Neural crest cell (in vitro differentiated cells): ENCODE data around the gene CNOT10. TPM values are rescaled to one million over a fixed set of nuclear protein-coding genes. Genes with fewer than 3 reads are reported as not detected.

Experiments
- DNase-seq: peaks from one replicate; pipeline ENCODE4 v3.0.0; 2021; ENCODE audit warnings: low read depth, mixed read lengths, low spot score
- H3K27ac Mint-ChIP-seq: one replicate; pipeline ENCODE4 v1.8.0; 2021; ENCODE audit warnings: mild to moderate bottlenecking, mixed read lengths; ENCODE audit not compliant: unreplicated experiment
- H3K27me3 Mint-ChIP-seq: 2 replicates; pipeline ENCODE4 v1.8.0; 2021; ENCODE audit warnings: low read depth, mild to moderate bottlenecking, mixed read lengths
- H3K36me3 Mint-ChIP-seq: 2 replicates; pipeline ENCODE4 v1.8.0; 2021; ENCODE audit warnings: low read depth, mild to moderate bottlenecking, mixed read lengths
- H3K4me1 Mint-ChIP-seq: 2 replicates; pipeline ENCODE4 v1.8.0; 2021; ENCODE audit warnings: mixed read lengths
- H3K4me3 Mint-ChIP-seq: one replicate; pipeline ENCODE4 v1.8.0; 2021; ENCODE audit warnings: mild to moderate bottlenecking, mixed read lengths
- H3K9me3 Mint-ChIP-seq: 2 replicates; pipeline ENCODE4 v1.8.0; 2021; ENCODE audit warnings: mixed read lengths
- total RNA-seq: library from RNA; stranded (reverse); gene quantifications from 2 replicates; pipeline ENCODE4 v1.2.1, GENCODE V29; 2021
- TF ChIP-seq, protein P1 (sequence below): fragments of 200-600 bp; sonication (generic); conservative IDR thresholded peaks from 2 replicates; pipeline ENCODE4 v1.5.0; 2021; ENCODE audit warnings: antibody characterized with exemption, mild to moderate bottlenecking

Gene CNOT10
- total RNA-seq, 1 donor from 2014 or later: 53.6 TPM

DNA sequence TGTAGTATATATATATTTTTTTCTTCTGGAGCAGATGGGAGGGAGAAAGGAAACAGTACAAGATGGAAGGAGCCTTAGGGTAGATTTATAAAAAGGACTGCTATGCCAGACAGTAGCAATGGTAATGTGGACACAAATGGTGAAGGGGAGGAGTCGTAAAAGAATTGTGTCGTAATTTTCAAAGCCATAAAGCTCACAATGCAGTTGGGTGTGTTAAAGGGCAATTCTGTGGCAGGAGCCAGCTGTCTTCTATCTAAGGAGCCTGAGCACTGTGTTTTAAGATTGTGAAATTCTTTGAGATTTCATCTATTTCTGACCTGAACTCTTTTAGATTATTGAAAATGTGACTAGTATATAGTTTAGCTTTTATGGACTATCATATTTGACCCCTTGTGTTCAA, 58.9 kb downstream of the CNOT10 start:
- no peaks in the 10 kb centered on the region for H3K4me1 Mint-ChIP-seq
- no peak overlapping the region for H3K4me3 Mint-ChIP-seq

DNA sequence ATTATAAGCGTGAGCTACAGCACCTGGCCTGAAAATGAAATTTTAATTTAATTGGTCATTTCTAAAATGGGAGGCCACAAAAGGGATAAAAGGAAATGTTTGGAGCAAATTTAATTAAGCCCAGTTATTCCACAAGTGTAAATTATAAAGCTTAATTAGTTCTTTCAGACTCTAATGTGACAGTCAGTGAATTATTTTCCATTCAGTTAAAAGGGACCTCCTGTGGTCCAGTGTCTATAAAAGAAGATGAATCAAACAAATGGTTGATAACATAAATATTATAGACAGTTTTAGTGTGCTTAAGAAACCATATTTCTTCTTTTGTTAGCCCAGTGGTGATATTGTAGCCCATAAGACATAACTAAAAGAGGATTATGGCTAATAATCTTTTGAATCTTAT, 66.4 kb downstream of the CNOT10 start:
- H3K27ac Mint-ChIP-seq: no peak overlapping the region
- DNase-seq: no peak
- no peaks in the 10 kb centered on the region for H3K4me1 Mint-ChIP-seq
- H3K4me3 Mint-ChIP-seq: no peak overlapping the region
- no peaks in the 10 kb centered on the region for H3K9me3 Mint-ChIP-seq
- TF ChIP-seq, protein P1, sequence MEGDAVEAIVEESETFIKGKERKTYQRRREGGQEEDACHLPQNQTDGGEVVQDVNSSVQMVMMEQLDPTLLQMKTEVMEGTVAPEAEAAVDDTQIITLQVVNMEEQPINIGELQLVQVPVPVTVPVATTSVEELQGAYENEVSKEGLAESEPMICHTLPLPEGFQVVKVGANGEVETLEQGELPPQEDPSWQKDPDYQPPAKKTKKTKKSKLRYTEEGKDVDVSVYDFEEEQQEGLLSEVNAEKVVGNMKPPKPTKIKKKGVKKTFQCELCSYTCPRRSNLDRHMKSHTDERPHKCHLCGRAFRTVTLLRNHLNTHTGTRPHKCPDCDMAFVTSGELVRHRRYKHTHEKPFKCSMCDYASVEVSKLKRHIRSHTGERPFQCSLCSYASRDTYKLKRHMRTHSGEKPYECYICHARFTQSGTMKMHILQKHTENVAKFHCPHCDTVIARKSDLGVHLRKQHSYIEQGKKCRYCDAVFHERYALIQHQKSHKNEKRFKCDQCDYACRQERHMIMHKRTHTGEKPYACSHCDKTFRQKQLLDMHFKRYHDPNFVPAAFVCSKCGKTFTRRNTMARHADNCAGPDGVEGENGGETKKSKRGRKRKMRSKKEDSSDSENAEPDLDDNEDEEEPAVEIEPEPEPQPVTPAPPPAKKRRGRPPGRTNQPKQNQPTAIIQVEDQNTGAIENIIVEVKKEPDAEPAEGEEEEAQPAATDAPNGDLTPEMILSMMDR: no peak
- no peaks in the 10 kb centered on the region for H3K27me3 Mint-ChIP-seq
- peaks cover 10% of the 10 kb centered on the region for H3K36me3 Mint-ChIP-seq

More for the DNA sequence above, 58.9 kb downstream of the CNOT10 start:
- no peaks in the 10 kb centered on the region for H3K27me3 Mint-ChIP-seq
- TF ChIP-seq, protein P1: no peak
- H3K9me3 Mint-ChIP-seq: no peaks in the 10 kb centered on the region
- H3K36me3 Mint-ChIP-seq: peaks cover 27% of the 10 kb centered on the region
- no peak overlapping the region for H3K27ac Mint-ChIP-seq
- no peak for DNase-seq

DNA sequence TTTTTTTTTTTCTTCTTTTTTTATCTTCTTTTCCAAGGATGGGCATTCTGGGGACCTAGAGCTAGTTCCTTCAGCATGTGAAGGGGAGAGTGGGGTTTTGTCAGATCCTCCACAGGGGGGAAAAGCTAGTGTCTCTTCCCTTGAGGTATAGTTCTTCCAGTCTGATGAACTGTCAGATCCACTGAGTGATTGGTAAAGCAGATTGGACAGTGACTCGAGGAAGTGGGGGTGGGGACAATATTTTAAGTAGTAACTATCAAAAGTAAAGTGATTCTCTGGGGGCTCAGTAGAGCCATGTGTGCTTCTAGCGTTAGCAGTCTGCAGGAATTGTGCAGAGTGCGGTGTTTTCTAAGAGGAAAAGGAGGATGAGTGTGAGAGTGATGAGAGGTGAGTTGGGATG, 70.8 kb downstream of the CNOT10 start:
- Mint-ChIP-seq H3K4me1 (no peaks in the 10 kb centered on the region), H3K36me3 (peaks cover 10% of the 10 kb centered on the region), H3K9me3 (no peaks in the 10 kb centered on the region), H3K27me3 (no peaks in the 10 kb centered on the region), H3K27ac (no peak overlapping the region), H3K4me3 (no peak overlapping the region)
- DNase-seq: no peak
- TF ChIP-seq, protein P1: no peak

GRCh38 chr3:32757618-32758374, 72.8 kb downstream of the CNOT10 start:
- TF ChIP-seq, protein P1: no peak
- Mint-ChIP-seq H3K4me3 (no peak overlapping the region), H3K4me1 (no peaks in the 10 kb centered on the region), H3K36me3 (peaks cover 10% of the 10 kb centered on the region), H3K27ac (no peak overlapping the region), H3K27me3 (no peaks in the 10 kb centered on the region), H3K9me3 (no peaks in the 10 kb centered on the region)
- DNase-seq: no peak

DNA sequence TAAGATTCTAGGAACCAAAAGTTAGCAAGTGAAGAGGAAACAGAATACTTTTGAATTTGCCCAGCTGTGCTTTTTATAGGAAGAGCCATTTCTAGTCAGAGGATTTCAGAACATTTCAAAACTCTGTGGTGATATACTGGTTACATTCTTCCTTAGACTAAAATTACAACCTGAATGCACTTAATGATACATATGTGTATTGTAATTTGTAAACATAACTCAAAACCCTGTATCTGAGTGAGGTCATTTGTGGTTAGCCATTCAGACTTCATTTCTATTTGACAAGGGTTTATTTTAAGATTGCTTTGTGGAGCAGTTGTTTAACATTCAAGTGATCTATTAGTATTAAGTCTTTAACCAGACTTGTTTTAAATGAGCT, 73.4 kb downstream of the CNOT10 start:
- no peaks in the 10 kb centered on the region for H3K4me1 Mint-ChIP-seq
- H3K36me3 Mint-ChIP-seq: peaks cover 6% of the 10 kb centered on the region
- no peaks in the 10 kb centered on the region for H3K27me3 Mint-ChIP-seq
- no peak overlapping the region for H3K27ac Mint-ChIP-seq
- H3K9me3 Mint-ChIP-seq: no peaks in the 10 kb centered on the region
- no peak overlapping the region for H3K4me3 Mint-ChIP-seq
- TF ChIP-seq, protein P1: no peak
- no peak for DNase-seq
